Natural killer cell treated with Interleukin-12 subunit alpha and Interleukin-12 subunit beta and Interleukin-15 and Interleukin-18, amount 100 ng/mL, for 72 hours (primary cell): ENCODE data around the gene JAKMIP3. TPM values are rescaled to one million over a fixed set of nuclear protein-coding genes. Genes with fewer than 3 reads are reported as not detected.

Experiments
- ATAC-seq, 2 donors: fragments of 150-1000 bp; cut with Tn5 transposase in 1 of 2; sonication (Bioruptor Pico), chemical (Tn5 transposase) in 1 of 2; 2 replicates each; pipeline ENCODE4 v1.10.0; 2021
- DNase-seq: peaks from one replicate; pipeline ENCODE4 v3.0.0; 2022; ENCODE audit warnings: low spot score
- H3K27ac Mint-ChIP-seq, 2 donors: 1 replicate in 1 of 2; 2 replicates in 1 of 2; pipeline ENCODE4 v1.8.0; 2022; ENCODE audit warnings: mixed read lengths in 2 of 2, mild to moderate bottlenecking in 1 of 2, moderate library complexity in 1 of 2
- H3K27me3 Mint-ChIP-seq, 2 donors: 1 replicate in 1 of 2; 2 replicates in 1 of 2; pipeline ENCODE4 v1.8.0; 2022; ENCODE audit warnings: mixed read lengths in 2 of 2
- H3K36me3 Mint-ChIP-seq: one replicate; pipeline ENCODE4 v1.8.0; 2022; ENCODE audit warnings: mixed read lengths
- H3K4me1 Mint-ChIP-seq, 2 donors: 1 replicate in 1 of 2; 2 replicates in 1 of 2; pipeline ENCODE4 v1.8.0; 2022; ENCODE audit warnings: low read depth in 2 of 2, mixed read lengths in 2 of 2, mild to moderate bottlenecking in 1 of 2
- H3K4me3 Mint-ChIP-seq: one replicate; pipeline ENCODE4 v1.8.0; 2022; ENCODE audit warnings: mixed read lengths
- H3K9me3 Mint-ChIP-seq: 2 replicates; pipeline ENCODE4 v1.8.0; 2022; ENCODE audit warnings: mixed read lengths
- total RNA-seq, 2 donors: library from RNA; stranded (reverse); gene quantifications; one replicate each; pipeline ENCODE4 v1.2.3, GENCODE V29; 2022

The JAKMIP3 gene
- total RNA-seq, 2 donors from 2014 or later = 0.05 TPM; not detected in 1

DNA sequence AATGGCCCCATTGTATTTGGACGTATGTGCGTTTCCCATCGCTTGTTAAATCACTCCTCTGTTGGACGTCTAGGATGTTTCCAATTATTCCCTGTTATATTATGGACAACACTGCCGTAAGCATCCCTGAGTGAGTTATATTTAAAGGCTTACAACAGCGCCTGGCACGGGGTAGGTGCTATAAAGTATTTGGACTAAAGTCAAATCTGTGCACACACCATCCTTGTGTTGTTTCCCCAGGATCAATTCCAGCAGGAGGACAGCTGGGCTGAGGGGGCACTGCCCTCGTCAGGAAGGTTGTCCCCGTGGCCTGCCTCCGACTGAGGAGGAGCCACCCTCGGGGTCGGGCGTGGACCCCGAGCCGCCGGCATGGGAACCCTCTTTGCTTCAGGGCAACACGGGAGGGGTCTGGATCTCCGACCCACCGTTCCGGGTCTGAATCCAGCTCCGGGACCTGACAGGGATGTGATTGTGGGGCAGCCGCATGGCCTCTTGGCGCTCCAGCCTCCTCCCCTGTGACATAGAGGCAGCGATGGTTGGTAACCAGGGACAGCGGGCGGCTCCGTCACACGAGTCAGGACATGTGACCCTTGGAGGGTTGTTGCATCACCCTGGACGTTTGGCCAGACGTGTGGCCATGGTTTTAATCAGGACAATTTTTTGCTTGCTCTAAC is 1.5 kb upstream of the JAKMIP3 start:
- no peak overlapping the region for H3K4me3 Mint-ChIP-seq
- H3K36me3 Mint-ChIP-seq = no peaks in the 10 kb centered on the region
- no peak for DNase-seq
- H3K9me3 Mint-ChIP-seq = no peaks in the 10 kb centered on the region
- H3K27ac Mint-ChIP-seq = no peak overlapping the region
- H3K4me1 Mint-ChIP-seq = peaks cover 0 to 5% of the 10 kb centered on the region in 2 donors
- no peak for ATAC-seq
- H3K27me3 Mint-ChIP-seq = peaks cover 11 to 25% of the 10 kb centered on the region in 2 donors

GRCh38 chr10:132064771-132065437 is 842 bp upstream of the JAKMIP3 start:
- Mint-ChIP-seq H3K27me3 (peaks cover 10 to 25% of the 10 kb centered on the region in 2 donors), H3K4me3 (no peak overlapping the region), H3K36me3 (no peaks in the 10 kb centered on the region), H3K4me1 (peaks cover 0 to 5% of the 10 kb centered on the region in 2 donors), H3K9me3 (no peaks in the 10 kb centered on the region), H3K27ac (no peak overlapping the region)
- no peak for DNase-seq
- no peak for ATAC-seq

DNA sequence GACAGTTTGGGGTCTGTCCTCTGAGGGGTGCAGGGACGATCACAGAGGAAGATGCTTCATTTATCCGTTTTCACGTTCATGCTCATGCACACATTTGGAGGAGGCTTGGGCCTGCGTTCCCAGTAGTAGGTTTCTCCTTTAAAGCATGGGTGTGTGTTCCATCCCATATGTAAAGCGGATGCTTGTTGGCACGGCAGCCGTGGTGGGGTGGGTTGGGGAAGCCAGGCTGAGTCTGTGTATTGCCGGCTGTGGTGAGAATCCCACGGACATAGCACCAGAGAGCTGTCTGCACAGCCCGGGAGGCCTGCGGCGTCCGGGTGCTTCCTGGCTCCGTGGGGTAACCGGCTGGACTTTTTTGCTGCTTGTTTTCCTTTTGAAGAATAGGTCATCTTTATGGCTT is 440 bp downstream of the JAKMIP3 start:
- H3K27me3 Mint-ChIP-seq = peaks cover 8 to 27% of the 10 kb centered on the region in 2 donors
- peak overlapping the region in 1 of 2 donors; percentile 53 for H3K27ac Mint-ChIP-seq
- ATAC-seq (no peak), DNase-seq (no peak)
- H3K36me3 Mint-ChIP-seq = no peaks in the 10 kb centered on the region
- peaks cover 0 to 5% of the 10 kb centered on the region in 2 donors for H3K4me1 Mint-ChIP-seq
- no peaks in the 10 kb centered on the region for H3K9me3 Mint-ChIP-seq
- H3K4me3 Mint-ChIP-seq = no peak overlapping the region

DNA sequence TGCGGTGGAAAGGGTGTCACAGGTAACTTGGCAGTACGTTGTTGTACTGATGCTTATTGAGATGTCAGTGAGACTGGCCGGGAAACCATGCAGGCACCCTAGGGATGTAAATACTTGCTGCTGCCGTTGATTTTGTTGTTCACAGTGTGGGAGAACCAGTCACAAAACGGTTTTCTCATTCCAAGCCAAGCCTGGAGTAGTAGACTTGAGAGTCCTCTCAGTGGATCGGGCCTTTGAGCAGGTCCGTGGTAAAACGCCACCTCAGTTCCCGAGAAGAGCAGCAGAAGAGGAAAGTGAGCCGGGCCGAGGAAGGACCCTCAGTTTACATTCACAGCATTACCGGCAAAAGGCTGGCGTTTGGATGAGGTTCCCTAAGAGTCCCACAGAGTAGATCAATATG is 1.1 kb downstream of the JAKMIP3 start:
- no peak overlapping the region for H3K4me3 Mint-ChIP-seq
- H3K4me1 Mint-ChIP-seq = peaks cover 0 to 5% of the 10 kb centered on the region in 2 donors
- H3K27ac Mint-ChIP-seq = no peak overlapping the region
- H3K27me3 Mint-ChIP-seq = peaks cover 8 to 30% of the 10 kb centered on the region in 2 donors
- DNase-seq (no peak), ATAC-seq (no peak)
- no peaks in the 10 kb centered on the region for H3K9me3 Mint-ChIP-seq
- no peaks in the 10 kb centered on the region for H3K36me3 Mint-ChIP-seq

DNA sequence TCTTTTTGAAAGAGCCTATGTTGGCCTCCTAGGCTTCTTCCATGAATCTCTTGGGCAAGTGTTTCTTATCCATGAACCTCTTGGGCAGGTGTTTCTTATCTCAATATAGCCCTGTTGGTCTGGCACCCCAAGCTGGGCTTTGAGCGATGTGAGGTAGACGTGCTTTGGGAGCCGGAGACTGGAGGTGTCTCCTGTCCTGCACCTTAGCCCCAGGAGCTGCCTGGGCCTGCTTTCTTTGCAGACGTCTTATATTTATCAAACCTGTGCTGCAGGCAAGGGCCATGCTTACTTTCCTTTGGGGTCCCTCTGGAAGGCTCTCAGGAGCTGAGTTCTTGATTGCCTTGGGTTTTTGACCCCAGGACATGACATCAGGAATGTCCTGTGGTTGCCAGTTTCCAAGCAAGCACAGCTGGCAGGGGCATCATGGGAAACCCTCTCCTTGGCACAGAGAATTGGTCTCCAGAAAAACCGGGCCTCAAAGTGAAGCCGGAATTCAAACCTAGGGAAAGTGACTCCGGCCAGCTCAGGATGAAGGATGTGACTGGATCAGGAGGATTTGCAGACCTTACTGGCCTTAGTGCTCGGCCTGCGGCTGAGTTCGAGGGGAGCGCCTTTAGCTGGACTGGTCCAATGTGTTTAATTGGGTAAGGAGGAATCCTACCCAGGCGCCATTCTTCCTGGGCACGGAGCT is 2.8 kb downstream of the JAKMIP3 start:
- H3K27ac Mint-ChIP-seq = no peak overlapping the region
- no peak overlapping the region for H3K4me3 Mint-ChIP-seq
- no peak for ATAC-seq
- no peak for DNase-seq
- H3K4me1 Mint-ChIP-seq = peaks cover 0 to 5% of the 10 kb centered on the region in 2 donors
- no peaks in the 10 kb centered on the region for H3K9me3 Mint-ChIP-seq
- peaks cover 8 to 29% of the 10 kb centered on the region in 2 donors for H3K27me3 Mint-ChIP-seq
- no peaks in the 10 kb centered on the region for H3K36me3 Mint-ChIP-seq

- H3K4me3 Mint-ChIP-seq = no peak overlapping the region
- peak in 1 of 2 donors; percentile 20 for ATAC-seq
Measured at GRCh38 chr10:132069122-132069848, 3.5 kb downstream of the JAKMIP3 start.

DNA sequence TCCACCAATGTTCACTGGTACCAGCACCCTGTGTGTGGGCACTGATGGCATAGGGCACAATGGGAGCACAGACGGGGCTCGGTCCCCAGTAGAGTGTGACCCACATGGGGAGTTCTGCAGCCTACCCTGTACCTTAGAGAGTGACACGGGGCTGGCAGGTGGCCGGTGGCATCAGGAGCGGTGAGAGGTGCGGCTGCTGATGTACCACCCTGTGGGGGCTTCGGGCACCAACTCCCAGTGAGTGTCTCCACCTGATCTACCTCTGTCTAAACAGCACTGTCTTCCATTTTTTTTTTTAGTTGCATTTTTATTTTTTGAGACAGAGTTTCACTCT is 4.1 kb downstream of the JAKMIP3 start:
- DNase-seq = no peak
- H3K4me3 Mint-ChIP-seq = no peak overlapping the region

More at GRCh38 chr10:132069122-132069848, 3.5 kb downstream of the JAKMIP3 start:
- H3K36me3 Mint-ChIP-seq = no peaks in the 10 kb centered on the region
- peaks cover 12 to 29% of the 10 kb centered on the region in 2 donors for H3K27me3 Mint-ChIP-seq
- no peak for DNase-seq
- H3K4me1 Mint-ChIP-seq = peaks cover 0 to 5% of the 10 kb centered on the region in 2 donors
- H3K9me3 Mint-ChIP-seq = no peaks in the 10 kb centered on the region
- no peak overlapping the region for H3K27ac Mint-ChIP-seq

GRCh38 chr10:132070724-132071123 is 5.0 kb downstream of the JAKMIP3 start:
- no peaks in the 10 kb centered on the region for H3K9me3 Mint-ChIP-seq
- no peak for DNase-seq
- no peak overlapping the region for H3K4me3 Mint-ChIP-seq
- peaks cover 0 to 4% of the 10 kb centered on the region in 2 donors for H3K4me1 Mint-ChIP-seq
- no peaks in the 10 kb centered on the region for H3K36me3 Mint-ChIP-seq
- no peak overlapping the region for H3K27ac Mint-ChIP-seq
- H3K27me3 Mint-ChIP-seq = peaks cover 13 to 43% of the 10 kb centered on the region in 2 donors
- no peak for ATAC-seq

More for the DNA sequence above, 4.1 kb downstream of the JAKMIP3 start:
- Mint-ChIP-seq H3K27me3 (peaks cover 13 to 34% of the 10 kb centered on the region in 2 donors), H3K27ac (no peak overlapping the region), H3K9me3 (no peaks in the 10 kb centered on the region), H3K36me3 (no peaks in the 10 kb centered on the region), H3K4me1 (peaks cover 0 to 5% of the 10 kb centered on the region in 2 donors)
- ATAC-seq = peak in 1 of 2 donors; percentile 48

GRCh38 chr10:132071667-132072066 is 5.9 kb downstream of the JAKMIP3 start:
- ATAC-seq = no peak
- H3K36me3 Mint-ChIP-seq = no peaks in the 10 kb centered on the region
- no peak for DNase-seq
- no peak overlapping the region for H3K27ac Mint-ChIP-seq
- no peaks in the 10 kb centered on the region for H3K9me3 Mint-ChIP-seq
- H3K4me1 Mint-ChIP-seq = no peaks in the 10 kb centered on the region
- H3K4me3 Mint-ChIP-seq = no peak overlapping the region
- peaks cover 17 to 50% of the 10 kb centered on the region in 2 donors for H3K27me3 Mint-ChIP-seq

DNA sequence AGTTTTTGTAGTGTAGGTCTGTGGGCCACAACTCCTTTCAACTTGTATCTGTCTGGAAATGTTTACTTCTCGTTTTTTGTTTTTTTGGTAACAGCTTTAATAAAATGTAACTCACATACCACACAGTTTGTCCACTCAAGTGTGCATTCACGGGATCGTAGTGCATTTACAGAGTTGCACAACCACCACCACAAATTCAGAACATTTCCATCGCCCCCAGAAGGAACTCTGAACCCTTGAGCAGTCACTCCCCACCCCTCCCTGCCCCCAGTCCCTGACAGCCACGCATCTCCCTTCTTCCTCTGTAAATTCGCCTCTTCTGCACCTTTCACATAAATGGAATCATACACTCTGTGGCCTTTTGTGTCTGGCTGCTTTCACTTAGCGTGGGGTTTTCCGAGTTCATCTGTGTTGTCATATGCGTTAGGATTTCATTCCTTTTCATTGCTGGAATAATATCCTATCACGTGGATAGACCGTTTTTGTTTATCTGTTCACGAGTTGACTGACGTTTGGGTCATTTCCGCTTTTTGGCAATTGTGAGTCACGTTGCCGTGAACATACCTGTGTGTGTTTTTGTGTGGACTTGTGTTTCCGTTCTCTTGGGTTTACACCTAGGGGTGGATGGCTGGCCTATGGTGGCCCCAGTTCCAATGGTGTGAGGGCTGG is 10.3 kb downstream of the JAKMIP3 start:
- H3K27ac Mint-ChIP-seq = no peak overlapping the region

DNA sequence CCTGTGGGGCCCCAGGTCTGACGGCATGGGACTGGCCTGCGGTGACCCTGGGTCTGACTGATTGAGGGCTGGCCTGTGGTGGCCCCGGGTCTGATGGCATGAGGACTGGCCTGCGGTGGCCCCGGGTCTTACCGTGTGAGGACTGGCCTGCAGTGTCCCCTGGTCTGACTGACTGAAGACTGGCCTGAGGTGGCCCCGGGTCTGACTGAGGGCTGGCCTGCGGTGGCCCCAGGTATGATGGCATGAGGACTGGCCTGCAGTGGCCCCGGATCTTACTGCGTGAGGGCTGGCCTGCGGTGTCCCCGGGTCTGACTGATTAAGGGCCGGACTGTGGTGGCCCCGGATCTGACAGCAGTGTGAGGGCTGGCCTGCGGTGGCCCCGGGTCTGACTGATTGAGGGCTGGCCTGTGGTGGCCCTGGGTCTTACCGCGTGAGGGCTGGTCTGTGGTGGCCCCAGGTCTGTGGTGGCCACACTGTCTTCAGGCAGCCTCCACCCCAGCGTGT is 10.9 kb downstream of the JAKMIP3 start:
- DNase-seq (no peak), ATAC-seq (peak; percentile 41 to 64)
- H3K4me3 Mint-ChIP-seq = no peak overlapping the region
- no peaks in the 10 kb centered on the region for H3K9me3 Mint-ChIP-seq
- H3K27me3 Mint-ChIP-seq = peaks cover 24 to 45% of the 10 kb centered on the region in 2 donors
- no peaks in the 10 kb centered on the region for H3K36me3 Mint-ChIP-seq
- H3K4me1 Mint-ChIP-seq = no peaks in the 10 kb centered on the region
- H3K27ac Mint-ChIP-seq = no peak overlapping the region

More for the DNA sequence above, 10.3 kb downstream of the JAKMIP3 start:
- H3K4me1 Mint-ChIP-seq = no peaks in the 10 kb centered on the region
- DNase-seq (no peak), ATAC-seq (no peak)
- no peak overlapping the region for H3K4me3 Mint-ChIP-seq
- no peaks in the 10 kb centered on the region for H3K9me3 Mint-ChIP-seq
- H3K36me3 Mint-ChIP-seq = no peaks in the 10 kb centered on the region
- peaks cover 23 to 51% of the 10 kb centered on the region in 2 donors for H3K27me3 Mint-ChIP-seq

DNA sequence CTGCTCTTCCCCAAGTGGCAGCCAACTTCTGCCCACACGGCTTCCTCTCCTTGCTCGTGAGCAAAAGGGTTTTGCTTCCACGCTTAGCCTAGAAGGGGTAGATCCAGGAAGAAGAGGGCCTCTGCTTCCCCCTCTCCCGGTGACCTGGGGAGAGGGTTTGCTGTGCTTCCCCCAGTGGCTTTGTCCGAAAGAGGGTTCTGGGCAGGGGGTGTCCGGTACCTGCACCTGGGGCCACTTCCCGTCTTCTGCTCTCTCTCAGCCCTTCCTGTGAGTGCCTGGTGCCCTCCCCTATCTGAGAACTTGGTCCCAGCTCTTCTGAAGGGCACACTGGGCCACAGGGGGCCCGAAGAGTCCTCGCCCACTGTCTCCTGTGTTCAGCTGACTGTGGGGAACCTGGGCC is 11.3 kb downstream of the JAKMIP3 start:
- H3K4me1 Mint-ChIP-seq = no peaks in the 10 kb centered on the region
- no peak overlapping the region for H3K4me3 Mint-ChIP-seq
- no peaks in the 10 kb centered on the region for H3K9me3 Mint-ChIP-seq
- no peak for ATAC-seq
- no peak overlapping the region for H3K27ac Mint-ChIP-seq
- H3K36me3 Mint-ChIP-seq = no peaks in the 10 kb centered on the region
- peaks cover 26 to 41% of the 10 kb centered on the region in 2 donors for H3K27me3 Mint-ChIP-seq
- no peak for DNase-seq
